ENCODE measurements around the gene SBF2.

The SBF2 gene

DNA sequence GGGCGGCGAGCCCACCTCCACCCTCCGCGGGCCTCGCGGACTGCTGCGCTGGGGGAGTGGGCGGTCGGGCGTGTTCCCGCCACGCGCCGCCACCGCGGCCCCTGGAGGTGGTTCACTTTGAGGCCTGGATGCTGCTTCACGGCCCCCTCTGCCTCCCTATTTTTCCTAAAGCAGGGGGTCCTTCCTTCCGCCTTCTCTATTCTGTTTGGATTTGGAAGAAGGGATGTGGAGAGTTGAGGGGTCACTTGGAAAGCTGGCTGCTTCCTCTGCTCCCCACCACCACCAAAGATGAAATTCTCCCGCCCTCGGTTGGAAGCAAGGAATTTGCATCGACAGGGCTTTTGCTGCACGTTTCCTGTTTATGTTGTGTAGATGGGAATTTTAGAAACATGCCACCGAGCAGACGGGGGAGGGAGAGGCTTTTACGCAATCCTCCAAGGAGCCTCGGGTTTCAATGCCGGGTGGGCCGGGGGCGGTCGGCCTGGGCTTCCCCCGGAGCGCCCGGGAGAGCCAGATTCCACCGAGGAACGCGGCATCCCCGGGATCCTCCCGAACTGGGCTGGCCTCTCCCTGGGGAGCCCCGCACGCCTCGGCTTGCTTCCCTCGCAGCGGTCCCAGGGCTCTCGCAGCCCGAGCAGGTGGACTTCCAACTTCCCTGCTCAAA lies 403 bp upstream of the SBF2 start:
- no peak for DNase-seq (ENCODE audit: low read depth)
- TF ChIP-seq, protein P1, sequence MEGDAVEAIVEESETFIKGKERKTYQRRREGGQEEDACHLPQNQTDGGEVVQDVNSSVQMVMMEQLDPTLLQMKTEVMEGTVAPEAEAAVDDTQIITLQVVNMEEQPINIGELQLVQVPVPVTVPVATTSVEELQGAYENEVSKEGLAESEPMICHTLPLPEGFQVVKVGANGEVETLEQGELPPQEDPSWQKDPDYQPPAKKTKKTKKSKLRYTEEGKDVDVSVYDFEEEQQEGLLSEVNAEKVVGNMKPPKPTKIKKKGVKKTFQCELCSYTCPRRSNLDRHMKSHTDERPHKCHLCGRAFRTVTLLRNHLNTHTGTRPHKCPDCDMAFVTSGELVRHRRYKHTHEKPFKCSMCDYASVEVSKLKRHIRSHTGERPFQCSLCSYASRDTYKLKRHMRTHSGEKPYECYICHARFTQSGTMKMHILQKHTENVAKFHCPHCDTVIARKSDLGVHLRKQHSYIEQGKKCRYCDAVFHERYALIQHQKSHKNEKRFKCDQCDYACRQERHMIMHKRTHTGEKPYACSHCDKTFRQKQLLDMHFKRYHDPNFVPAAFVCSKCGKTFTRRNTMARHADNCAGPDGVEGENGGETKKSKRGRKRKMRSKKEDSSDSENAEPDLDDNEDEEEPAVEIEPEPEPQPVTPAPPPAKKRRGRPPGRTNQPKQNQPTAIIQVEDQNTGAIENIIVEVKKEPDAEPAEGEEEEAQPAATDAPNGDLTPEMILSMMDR (conservative IDR thresholded peaks at IDR 0.05; ENCODE audit: low read depth, low read length) = no peak
- H3K4me3 ChIP-seq (ENCODE audit: low read length) = peak overlapping the region; percentile 79

DNA sequence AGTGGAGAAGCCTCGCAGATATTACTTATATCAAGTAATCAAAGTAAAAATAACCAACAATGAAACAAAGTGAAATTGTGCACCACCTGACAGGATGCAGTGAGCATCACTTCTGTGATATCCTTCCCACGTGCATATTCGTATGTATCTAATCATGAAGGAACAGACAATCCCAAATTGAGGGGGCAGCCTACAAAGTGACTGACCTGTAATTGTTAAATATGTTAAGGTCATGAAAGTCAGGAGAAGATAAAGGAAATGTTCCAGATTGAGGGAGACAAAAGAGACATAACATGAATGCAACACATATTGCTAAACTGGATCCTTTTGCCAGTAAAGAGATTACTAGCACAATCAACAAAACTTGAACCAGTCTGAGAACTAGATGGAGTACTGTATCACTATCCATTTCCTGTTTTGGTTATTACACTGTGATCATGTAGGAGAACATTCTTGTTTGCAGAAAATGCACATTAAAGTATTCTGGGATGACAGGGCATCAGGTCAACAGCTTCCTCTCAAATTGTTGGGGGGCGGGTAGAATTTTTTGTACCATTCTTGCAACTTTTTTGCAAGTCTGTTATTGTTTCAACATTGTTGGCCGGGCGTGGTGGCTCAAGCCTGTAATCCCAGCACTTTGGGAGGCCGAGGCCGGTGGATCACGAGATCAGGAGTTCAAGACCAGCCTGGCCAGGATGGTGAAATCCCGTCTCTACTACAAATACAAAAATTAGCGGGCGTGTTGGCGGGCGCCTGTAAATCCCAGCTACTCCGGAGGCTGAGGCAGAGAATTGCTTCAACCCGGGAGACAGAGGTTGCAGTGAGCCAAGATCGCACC lies 2.0 kb downstream of the SBF2 start:
- no peak for DNase-seq (ENCODE audit: low read depth)
- no peak overlapping the region for H3K4me3 ChIP-seq (ENCODE audit: low read length)
- TF ChIP-seq, protein P1 (conservative IDR thresholded peaks at IDR 0.05; ENCODE audit: low read depth, low read length) = no peak

GRCh38 chr11:10289765-10290380 lies 4.1 kb downstream of the SBF2 start:
- TF ChIP-seq, protein P1 (conservative IDR thresholded peaks at IDR 0.05; ENCODE audit: low read depth, low read length) = no peak
- no peak overlapping the region for H3K4me3 ChIP-seq (ENCODE audit: low read length)
- no peak for DNase-seq (ENCODE audit: low read depth)

GRCh38 chr11:10288881-10289764 lies 4.9 kb downstream of the SBF2 start:
- no peak for DNase-seq (ENCODE audit: low read depth)
- TF ChIP-seq, protein P1 (conservative IDR thresholded peaks at IDR 0.05; ENCODE audit: low read depth, low read length) = no peak
- H3K4me3 ChIP-seq (ENCODE audit: low read length) = no peak overlapping the region

- no peak overlapping the region for H3K4me3 ChIP-seq (ENCODE audit: low read length)
- TF ChIP-seq, protein P1 (conservative IDR thresholded peaks at IDR 0.05; ENCODE audit: low read depth, low read length) = no peak
- DNase-seq (ENCODE audit: low read depth) = no peak
These were observed 6.0 kb downstream of the SBF2 start for GRCh38 chr11:10287766-10288715.

DNA sequence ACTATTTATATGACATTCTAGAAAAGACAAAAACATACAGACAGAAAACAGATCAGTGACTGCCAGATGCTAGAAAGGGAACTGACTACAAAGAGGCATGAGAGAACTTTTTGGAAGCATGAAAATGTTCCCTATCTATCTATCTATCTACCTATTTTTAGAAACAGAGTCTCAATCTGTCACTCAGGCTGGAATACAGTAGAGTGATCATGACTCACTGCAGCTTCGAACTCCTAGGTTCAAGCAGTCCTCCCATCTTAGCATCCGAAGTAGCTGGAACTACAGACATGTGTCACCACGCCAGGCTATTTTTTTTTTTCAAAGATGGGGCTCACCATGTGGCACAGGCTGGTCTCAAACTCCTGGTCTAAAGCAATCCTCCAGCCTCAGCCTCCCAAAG lies 6.9 kb downstream of the SBF2 start:
- no peak for DNase-seq (ENCODE audit: low read depth)
- TF ChIP-seq, protein P1 (conservative IDR thresholded peaks at IDR 0.05; ENCODE audit: low read depth, low read length) = no peak

More for the DNA sequence above, 6.9 kb downstream of the SBF2 start:
- H3K4me3 ChIP-seq (ENCODE audit: low read length) = no peak overlapping the region
